ENCODE data around the gene VIL1.

DNA sequence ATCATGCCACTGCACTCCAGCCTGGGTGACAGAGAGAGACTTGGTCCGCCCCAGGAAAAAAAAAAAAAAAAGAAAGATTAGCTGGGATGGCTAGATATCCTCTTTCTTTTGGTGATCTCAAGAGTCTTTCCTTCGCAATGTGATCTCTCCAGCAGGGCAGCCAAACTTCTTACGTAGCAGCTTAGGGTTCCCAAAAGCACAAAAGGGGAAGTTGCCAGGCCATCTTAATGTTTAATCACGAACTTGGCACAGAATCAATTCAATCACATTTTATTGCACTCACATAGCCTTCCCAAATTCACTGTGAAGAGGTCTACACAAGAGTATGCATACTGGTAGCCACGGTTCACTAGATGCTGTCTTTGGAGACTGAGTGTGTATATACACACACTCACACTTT is 53.1 kb downstream of the VIL1 start:
- TF ChIP-seq, protein P1, sequence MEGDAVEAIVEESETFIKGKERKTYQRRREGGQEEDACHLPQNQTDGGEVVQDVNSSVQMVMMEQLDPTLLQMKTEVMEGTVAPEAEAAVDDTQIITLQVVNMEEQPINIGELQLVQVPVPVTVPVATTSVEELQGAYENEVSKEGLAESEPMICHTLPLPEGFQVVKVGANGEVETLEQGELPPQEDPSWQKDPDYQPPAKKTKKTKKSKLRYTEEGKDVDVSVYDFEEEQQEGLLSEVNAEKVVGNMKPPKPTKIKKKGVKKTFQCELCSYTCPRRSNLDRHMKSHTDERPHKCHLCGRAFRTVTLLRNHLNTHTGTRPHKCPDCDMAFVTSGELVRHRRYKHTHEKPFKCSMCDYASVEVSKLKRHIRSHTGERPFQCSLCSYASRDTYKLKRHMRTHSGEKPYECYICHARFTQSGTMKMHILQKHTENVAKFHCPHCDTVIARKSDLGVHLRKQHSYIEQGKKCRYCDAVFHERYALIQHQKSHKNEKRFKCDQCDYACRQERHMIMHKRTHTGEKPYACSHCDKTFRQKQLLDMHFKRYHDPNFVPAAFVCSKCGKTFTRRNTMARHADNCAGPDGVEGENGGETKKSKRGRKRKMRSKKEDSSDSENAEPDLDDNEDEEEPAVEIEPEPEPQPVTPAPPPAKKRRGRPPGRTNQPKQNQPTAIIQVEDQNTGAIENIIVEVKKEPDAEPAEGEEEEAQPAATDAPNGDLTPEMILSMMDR (IDR thresholded peaks at IDR 0.05) = no peak
- TF ChIP-seq, protein P2, sequence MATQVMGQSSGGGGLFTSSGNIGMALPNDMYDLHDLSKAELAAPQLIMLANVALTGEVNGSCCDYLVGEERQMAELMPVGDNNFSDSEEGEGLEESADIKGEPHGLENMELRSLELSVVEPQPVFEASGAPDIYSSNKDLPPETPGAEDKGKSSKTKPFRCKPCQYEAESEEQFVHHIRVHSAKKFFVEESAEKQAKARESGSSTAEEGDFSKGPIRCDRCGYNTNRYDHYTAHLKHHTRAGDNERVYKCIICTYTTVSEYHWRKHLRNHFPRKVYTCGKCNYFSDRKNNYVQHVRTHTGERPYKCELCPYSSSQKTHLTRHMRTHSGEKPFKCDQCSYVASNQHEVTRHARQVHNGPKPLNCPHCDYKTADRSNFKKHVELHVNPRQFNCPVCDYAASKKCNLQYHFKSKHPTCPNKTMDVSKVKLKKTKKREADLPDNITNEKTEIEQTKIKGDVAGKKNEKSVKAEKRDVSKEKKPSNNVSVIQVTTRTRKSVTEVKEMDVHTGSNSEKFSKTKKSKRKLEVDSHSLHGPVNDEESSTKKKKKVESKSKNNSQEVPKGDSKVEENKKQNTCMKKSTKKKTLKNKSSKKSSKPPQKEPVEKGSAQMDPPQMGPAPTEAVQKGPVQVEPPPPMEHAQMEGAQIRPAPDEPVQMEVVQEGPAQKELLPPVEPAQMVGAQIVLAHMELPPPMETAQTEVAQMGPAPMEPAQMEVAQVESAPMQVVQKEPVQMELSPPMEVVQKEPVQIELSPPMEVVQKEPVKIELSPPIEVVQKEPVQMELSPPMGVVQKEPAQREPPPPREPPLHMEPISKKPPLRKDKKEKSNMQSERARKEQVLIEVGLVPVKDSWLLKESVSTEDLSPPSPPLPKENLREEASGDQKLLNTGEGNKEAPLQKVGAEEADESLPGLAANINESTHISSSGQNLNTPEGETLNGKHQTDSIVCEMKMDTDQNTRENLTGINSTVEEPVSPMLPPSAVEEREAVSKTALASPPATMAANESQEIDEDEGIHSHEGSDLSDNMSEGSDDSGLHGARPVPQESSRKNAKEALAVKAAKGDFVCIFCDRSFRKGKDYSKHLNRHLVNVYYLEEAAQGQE (IDR thresholded peaks at IDR 0.05; ENCODE audit: insufficient read depth in 1 of 2, low read depth in 2 of 2, low read length in 1 of 2) = no peak
